Measurements from ENCODE around the gene LY6G5C. TPM values are rescaled to one million over a fixed set of nuclear protein-coding genes. Genes with fewer than 3 reads are reported as not detected.

LY6G5C gene
- total and polyA plus RNA-seq, 9 of the 15 experiments (the other 6 are each of a cell fraction or from before 2014, with no cell fraction given) = 0.10 to 0.67 (median 0.46) TPM; not detected in 4

- TF ChIP-seq DNMT1 (IDR thresholded peaks at IDR 0.05) = peak; percentile 96; the same call in 1 of the 2 replicates
- TF ChIP-seq CXXC5 (CRISPR knock-in tag; IDR thresholded peaks at IDR 0.05) = peak; percentile 95
- no peak for TF ChIP-seq BMI1 (IDR thresholded peaks at IDR 0.05; ENCODE audit: low read length)
- no peak for TF ChIP-seq HNRNPK (IDR thresholded peaks at IDR 0.05; ENCODE audit: low read depth, low read length, poor library complexity, severe bottlenecking)
- peak; percentile 79; the same call in 1 of the 2 replicates for TF ChIP-seq ESRRB (CRISPR knock-in tag; IDR thresholded peaks at IDR 0.05; ENCODE audit: borderline replicate concordance)
- TF ChIP-seq ZNF586 (CRISPR knock-in tag; conservative IDR thresholded peaks at IDR 0.05) = peak; percentile 15; the same call in 1 of the 2 replicates
- no peak for TF ChIP-seq MGA (IDR thresholded peaks at IDR 0.05)
- TF ChIP-seq ZNF699 (CRISPR knock-in tag; IDR thresholded peaks at IDR 0.05; ENCODE audit: insufficient replicate concordance) = no peak
- peak; percentile 27; the same call in 1 of the 2 replicates for TF ChIP-seq NR2F6 (CRISPR knock-in tag; IDR thresholded peaks at IDR 0.05)
- peak; percentile 68 for TF ChIP-seq MYC (IDR thresholded peaks at IDR 0.05; ENCODE audit: low read depth, low read length)
- peak; percentile 57 for TF ChIP-seq MYC (CRISPR knock-in tag; IDR thresholded peaks at IDR 0.05; ENCODE audit: borderline replicate concordance, low read depth)
- peak; percentile 52 to 76 for TF ChIP-seq E2F6 (IDR thresholded peaks at IDR 0.05; ENCODE audit: borderline replicate concordance in 1 of 2, extremely low read depth in 1 of 2, insufficient read depth in 1 of 2, insufficient read length in 1 of 2, low read depth in 1 of 2, low read length in 1 of 2, poor library complexity in 1 of 2, severe bottlenecking in 1 of 2)
- TF ChIP-seq RHOXF2B (CRISPR knock-in tag; conservative IDR thresholded peaks at IDR 0.05) = peak; percentile 94
- TF ChIP-seq TGIF2 (CRISPR knock-in tag; IDR thresholded peaks at IDR 0.05) = peak; percentile 80; the same call in 1 of the 2 replicates
- no peak; the same call in 1 of the 2 replicates for TF ChIP-seq ZNF583 (CRISPR knock-in tag; IDR thresholded peaks at IDR 0.05)
Measured at GRCh38 chr6:31660381-31661261, 20.2 kb downstream of the LY6G5C start, which contains the start of gene C6orf47 (continued).
